HG02840 (cell line): ENCODE measurements around the gene CSTPP1.

Experiments used
- ATAC-seq: cut with Tn5 transposase; IDR thresholded peaks from one replicate; pipeline ENCODE4 v1.9.1; 2021; ENCODE audit warnings: mild to moderate bottlenecking, moderate library complexity, moderate number of reproducible peaks; ENCODE audit not compliant: unreplicated experiment, low FRiP score

CSTPP1 gene

GRCh38 chr11:47123094-47123493 lies 186.5 kb downstream of the CSTPP1 start:
- ATAC-seq = no peak

- no peak for ATAC-seq
These were observed 188.1 kb downstream of the CSTPP1 start for GRCh38 chr11:47124675-47125074.

- no peak for ATAC-seq
These were observed 188.5 kb downstream of the CSTPP1 start for GRCh38 chr11:47125083-47125482.

GRCh38 chr11:47127213-47127612 lies 190.7 kb downstream of the CSTPP1 start:
- no peak for ATAC-seq

GRCh38 chr11:47130543-47130942 lies 194.0 kb downstream of the CSTPP1 start:
- ATAC-seq = no peak

- ATAC-seq = no peak
These were observed 194.6 kb downstream of the CSTPP1 start for GRCh38 chr11:47131136-47131535.

GRCh38 chr11:47132490-47132889 lies 195.9 kb downstream of the CSTPP1 start:
- no peak for ATAC-seq

GRCh38 chr11:47132981-47133380 lies 196.4 kb downstream of the CSTPP1 start:
- no peak for ATAC-seq

GRCh38 chr11:47136327-47136726 lies 199.8 kb downstream of the CSTPP1 start:
- no peak for ATAC-seq

- no peak for ATAC-seq
These were observed 200.4 kb downstream of the CSTPP1 start for GRCh38 chr11:47136921-47137320.

GRCh38 chr11:47137476-47137875 lies 200.9 kb downstream of the CSTPP1 start:
- no peak for ATAC-seq

- ATAC-seq = no peak
These were observed 203.3 kb downstream of the CSTPP1 start for GRCh38 chr11:47139878-47140277.

- ATAC-seq = no peak
These were observed 206.8 kb downstream of the CSTPP1 start for GRCh38 chr11:47143322-47143721.

- ATAC-seq = no peak
These were observed 208.0 kb downstream of the CSTPP1 start for GRCh38 chr11:47144541-47144940.

- ATAC-seq = no peak
These were observed 210.7 kb downstream of the CSTPP1 start for GRCh38 chr11:47147250-47147649.

GRCh38 chr11:47147681-47148080 lies 211.1 kb downstream of the CSTPP1 start:
- no peak for ATAC-seq

- ATAC-seq = no peak
These were observed 211.7 kb downstream of the CSTPP1 start for GRCh38 chr11:47148270-47148669.

- ATAC-seq = no peak
These were observed 212.5 kb downstream of the CSTPP1 start for GRCh38 chr11:47148903-47149531.

- ATAC-seq = no peak
These were observed 213.2 kb downstream of the CSTPP1 start for GRCh38 chr11:47149782-47150181.

GRCh38 chr11:47152126-47152952 lies 215.8 kb downstream of the CSTPP1 start:
- no peak for ATAC-seq

- ATAC-seq = no peak
These were observed 216.7 kb downstream of the CSTPP1 start for GRCh38 chr11:47152953-47153950.
